ENCODE data around the gene ZNF480. TPM values are rescaled to one million over a fixed set of nuclear protein-coding genes. Genes with fewer than 3 reads are reported as not detected.
"Not testable (repeated sequence)": the region's sequence is repeated elsewhere in the genome, so short reads cannot be mapped to it uniquely, and the experiment has no call there.

ZNF480 gene
- total and polyA plus RNA-seq, 4 donors: 8.2 to 13.4 (median 10.4) TPM

- peaks cover 11% of the 10 kb centered on the region for H3K36me3 ChIP-seq (ENCODE audit: control insufficient read depth, insufficient read depth, low read length)
- no peak for DNase-seq (ENCODE audit: low read depth in 4 of 6, low spot score in 6 of 6)
- no CpG with 5 or more reads among the region's 5 CpGs for WGBS (ENCODE audit: insufficient coverage)
- no peak overlapping the region for H3K4me3 ChIP-seq (ENCODE audit: low read depth, low read length)
- H3K4me1 ChIP-seq (ENCODE audit: control insufficient read depth, insufficient read depth, low read length): peaks cover 4% of the 10 kb centered on the region
- no peaks in the 10 kb centered on the region for H3K27me3 ChIP-seq (ENCODE audit: control insufficient read depth, insufficient read depth, low read length)
- H3K9me3 ChIP-seq (ENCODE audit: control insufficient read depth, insufficient read depth, low read length): no peaks in the 10 kb centered on the region
- no peak overlapping the region for H3K27ac ChIP-seq (ENCODE audit: low read depth, low read length)
Measured at GRCh38 chr19:52275988-52276387, 21.0 kb upstream of the ZNF480 start.

- Histone ChIP-seq H3K9me3 (ENCODE audit: control insufficient read depth, insufficient read depth, low read length) (no peaks in the 10 kb centered on the region), H3K36me3 (ENCODE audit: control insufficient read depth, insufficient read depth, low read length) (peaks cover 6% of the 10 kb centered on the region)
- WGBS (ENCODE audit: insufficient coverage): 90% methylated on average over 4 of the region's 6 CpGs
Measured at GRCh38 chr19:52277471-52277870, 19.5 kb upstream of the ZNF480 start.

GRCh38 chr19:52286256-52286655 lies 10.7 kb upstream of the ZNF480 start:
- no peak overlapping the region for H3K4me3 ChIP-seq (ENCODE audit: low read depth, low read length)
- H3K36me3 ChIP-seq (ENCODE audit: control insufficient read depth, insufficient read depth, low read length): peaks cover 46% of the 10 kb centered on the region
- H3K9me3 ChIP-seq (ENCODE audit: control insufficient read depth, insufficient read depth, low read length): no peaks in the 10 kb centered on the region
- DNase-seq (ENCODE audit: low read depth in 4 of 6, low spot score in 6 of 6): no peak
- 90% methylated on average over 5 of the region's 6 CpGs for WGBS (ENCODE audit: insufficient coverage)
- H3K27me3 ChIP-seq (ENCODE audit: control insufficient read depth, insufficient read depth, low read length): no peaks in the 10 kb centered on the region
- no peak overlapping the region for H3K27ac ChIP-seq (ENCODE audit: low read depth, low read length)
- H3K4me1 ChIP-seq (ENCODE audit: control insufficient read depth, insufficient read depth, low read length): no peaks in the 10 kb centered on the region

More at GRCh38 chr19:52277471-52277870, 19.5 kb upstream of the ZNF480 start:
- no peak overlapping the region for H3K4me3 ChIP-seq (ENCODE audit: low read depth, low read length)
- no peaks in the 10 kb centered on the region for H3K4me1 ChIP-seq (ENCODE audit: control insufficient read depth, insufficient read depth, low read length)
- DNase-seq (ENCODE audit: low read depth in 4 of 6, low spot score in 6 of 6): no peak
- H3K27ac ChIP-seq (ENCODE audit: low read depth, low read length): no peak overlapping the region
- H3K27me3 ChIP-seq (ENCODE audit: control insufficient read depth, insufficient read depth, low read length): no peaks in the 10 kb centered on the region

- peaks cover 24% of the 10 kb centered on the region for H3K36me3 ChIP-seq (ENCODE audit: control insufficient read depth, insufficient read depth, low read length)
- H3K9me3 ChIP-seq (ENCODE audit: control insufficient read depth, insufficient read depth, low read length): no peaks in the 10 kb centered on the region
- no peaks in the 10 kb centered on the region for H3K27me3 ChIP-seq (ENCODE audit: control insufficient read depth, insufficient read depth, low read length)
- no peaks in the 10 kb centered on the region for H3K4me1 ChIP-seq (ENCODE audit: control insufficient read depth, insufficient read depth, low read length)
- no peak overlapping the region for H3K4me3 ChIP-seq (ENCODE audit: low read depth, low read length)
- WGBS (ENCODE audit: insufficient coverage): 100% methylated on average over 1 of the region's 3 CpGs
- DNase-seq (ENCODE audit: low read depth in 4 of 6, low spot score in 6 of 6): no peak
- no peak overlapping the region for H3K27ac ChIP-seq (ENCODE audit: low read depth, low read length)
Measured at GRCh38 chr19:52291781-52292180, 5.2 kb upstream of the ZNF480 start.

GRCh38 chr19:52292946-52293345 lies 4.0 kb upstream of the ZNF480 start:
- H3K4me1 ChIP-seq (ENCODE audit: control insufficient read depth, insufficient read depth, low read length); DNase-seq (ENCODE audit: low read depth in 4 of 6, low spot score in 6 of 6); H3K27ac ChIP-seq (ENCODE audit: low read depth, low read length); H3K4me3 ChIP-seq (ENCODE audit: low read depth, low read length); H3K27me3 ChIP-seq (ENCODE audit: control insufficient read depth, insufficient read depth, low read length); H3K9me3 ChIP-seq (ENCODE audit: control insufficient read depth, insufficient read depth, low read length): not testable (repeated sequence)
- peaks cover 22% of the 10 kb centered on the region for H3K36me3 ChIP-seq (ENCODE audit: control insufficient read depth, insufficient read depth, low read length)
- WGBS (ENCODE audit: insufficient coverage): no CpG with 5 or more reads among the region's 6 CpGs

GRCh38 chr19:52296400-52296772 lies 583 bp upstream of the ZNF480 start:
- Histone ChIP-seq H3K4me1 (ENCODE audit: control insufficient read depth, insufficient read depth, low read length) (peaks cover 8% of the 10 kb centered on the region), H3K9me3 (ENCODE audit: control insufficient read depth, insufficient read depth, low read length) (no peaks in the 10 kb centered on the region), H3K27ac (ENCODE audit: low read depth, low read length) (no peak overlapping the region), H3K27me3 (ENCODE audit: control insufficient read depth, insufficient read depth, low read length) (no peaks in the 10 kb centered on the region), H3K36me3 (ENCODE audit: control insufficient read depth, insufficient read depth, low read length) (peaks cover 8% of the 10 kb centered on the region), H3K4me3 (ENCODE audit: low read depth, low read length) (peak overlapping the region; percentile 61)
- peak in 1 of 6 donors; percentile 15 for DNase-seq (ENCODE audit: low read depth in 4 of 6, low spot score in 6 of 6)
- WGBS (ENCODE audit: insufficient coverage): 33% methylated on average over 6 of the region's 8 CpGs

GRCh38 chr19:52297601-52298364 lies 814 bp downstream of the ZNF480 start:
- DNase-seq (ENCODE audit: low read depth in 4 of 6, low spot score in 6 of 6): peak in 3 of 6 donors; percentile 1 to 22 (median 11)
- WGBS (ENCODE audit: insufficient coverage): 7% methylated on average over 14 of the region's 18 CpGs
- Histone ChIP-seq H3K9me3 (ENCODE audit: control insufficient read depth, insufficient read depth, low read length) (no peaks in the 10 kb centered on the region), H3K4me3 (ENCODE audit: low read depth, low read length) (peak overlapping the region; percentile 86), H3K36me3 (ENCODE audit: control insufficient read depth, insufficient read depth, low read length) (peaks cover 9% of the 10 kb centered on the region), H3K27me3 (ENCODE audit: control insufficient read depth, insufficient read depth, low read length) (no peaks in the 10 kb centered on the region), H3K27ac (ENCODE audit: low read depth, low read length) (peak overlapping the region; percentile 90), H3K4me1 (ENCODE audit: control insufficient read depth, insufficient read depth, low read length) (peaks cover 8% of the 10 kb centered on the region)

- H3K27me3 ChIP-seq (ENCODE audit: control insufficient read depth, insufficient read depth, low read length): no peaks in the 10 kb centered on the region
- peaks cover 11% of the 10 kb centered on the region for H3K36me3 ChIP-seq (ENCODE audit: control insufficient read depth, insufficient read depth, low read length)
- peak in 1 of 6 donors; percentile 25 for DNase-seq (ENCODE audit: low read depth in 4 of 6, low spot score in 6 of 6)
- H3K9me3 ChIP-seq (ENCODE audit: control insufficient read depth, insufficient read depth, low read length): peaks cover 17% of the 10 kb centered on the region
- 94% methylated on average over 7 of the region's 10 CpGs for WGBS (ENCODE audit: insufficient coverage)
- no peak overlapping the region for H3K4me3 ChIP-seq (ENCODE audit: low read depth, low read length)
- H3K27ac ChIP-seq (ENCODE audit: low read depth, low read length): no peak overlapping the region
- no peaks in the 10 kb centered on the region for H3K4me1 ChIP-seq (ENCODE audit: control insufficient read depth, insufficient read depth, low read length)
Measured at GRCh38 chr19:52307275-52307674, 10.3 kb downstream of the ZNF480 start.

- H3K27me3 ChIP-seq (ENCODE audit: control insufficient read depth, insufficient read depth, low read length): no peaks in the 10 kb centered on the region
- H3K36me3 ChIP-seq (ENCODE audit: control insufficient read depth, insufficient read depth, low read length): peaks cover 12% of the 10 kb centered on the region
- peaks cover 24% of the 10 kb centered on the region for H3K9me3 ChIP-seq (ENCODE audit: control insufficient read depth, insufficient read depth, low read length)
- no peak for DNase-seq (ENCODE audit: low read depth in 4 of 6, low spot score in 6 of 6)
- H3K4me3 ChIP-seq (ENCODE audit: low read depth, low read length): no peak overlapping the region
- H3K4me1 ChIP-seq (ENCODE audit: control insufficient read depth, insufficient read depth, low read length): no peaks in the 10 kb centered on the region
- no peak overlapping the region for H3K27ac ChIP-seq (ENCODE audit: low read depth, low read length)
- no CpG with 5 or more reads among the region's 6 CpGs for WGBS (ENCODE audit: insufficient coverage)
Measured at GRCh38 chr19:52322429-52322828, 25.5 kb downstream of the ZNF480 start.

- Histone ChIP-seq H3K36me3 (ENCODE audit: control insufficient read depth, insufficient read depth, low read length) (no peaks in the 10 kb centered on the region), H3K9me3 (ENCODE audit: control insufficient read depth, insufficient read depth, low read length) (peaks cover 11% of the 10 kb centered on the region), H3K4me1 (ENCODE audit: control insufficient read depth, insufficient read depth, low read length) (no peaks in the 10 kb centered on the region), H3K27ac (ENCODE audit: low read depth, low read length) (no peak overlapping the region), H3K4me3 (ENCODE audit: low read depth, low read length) (no peak overlapping the region), H3K27me3 (ENCODE audit: control insufficient read depth, insufficient read depth, low read length) (no peaks in the 10 kb centered on the region)
- no peak for DNase-seq (ENCODE audit: low read depth in 4 of 6, low spot score in 6 of 6)
- 97% methylated on average over 9 of the region's 10 CpGs for WGBS (ENCODE audit: insufficient coverage)
Measured at GRCh38 chr19:52331757-52332156, 34.8 kb downstream of the ZNF480 start.

Data from spinal cord (tissue), 10 donors.